ENCODE results near the gene SFXN5.
"Not testable (repeated sequence)": the region's sequence is repeated elsewhere in the genome, so short reads cannot be mapped to it uniquely, and the experiment has no call there.

SFXN5 gene

DNA sequence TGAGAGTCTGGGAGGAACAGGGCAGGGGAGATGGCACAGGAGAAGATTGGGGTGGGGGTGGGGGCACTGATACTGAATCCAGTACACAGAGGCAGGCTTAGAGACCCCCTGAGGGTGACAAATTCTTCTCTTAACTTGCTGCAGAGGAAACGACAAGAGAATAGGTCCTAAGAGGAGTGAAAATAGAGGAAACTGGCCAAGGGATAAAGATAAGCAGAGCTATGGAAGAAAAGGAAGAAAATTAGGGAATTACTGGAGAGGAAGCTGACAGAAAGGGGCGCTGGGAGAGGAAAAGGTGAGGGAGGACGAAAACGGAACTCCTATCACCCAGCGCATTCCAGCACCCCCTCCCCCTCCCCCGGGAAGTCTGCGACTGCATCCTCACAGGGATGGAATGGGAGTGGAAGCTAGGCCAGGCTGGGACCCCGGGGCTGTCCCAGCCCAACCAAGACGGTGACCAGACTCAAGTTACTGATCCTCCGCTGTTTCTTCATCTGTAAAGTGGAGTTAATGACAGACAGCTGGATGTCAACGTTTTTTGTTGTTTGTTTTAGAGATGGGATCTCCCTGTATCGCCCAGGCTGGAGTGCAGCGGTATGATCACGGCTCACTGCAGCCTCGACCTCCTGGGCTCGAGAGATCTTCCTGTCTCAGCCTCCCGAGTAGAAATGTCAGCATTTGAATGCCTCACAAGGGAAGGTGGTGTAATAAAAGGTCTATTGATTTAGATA, 156.8 kb downstream of the SFXN5 start:
- DNase-seq (ENCODE audit: low read depth in 1 of 2, low spot score in 1 of 2) = no peak

DNA sequence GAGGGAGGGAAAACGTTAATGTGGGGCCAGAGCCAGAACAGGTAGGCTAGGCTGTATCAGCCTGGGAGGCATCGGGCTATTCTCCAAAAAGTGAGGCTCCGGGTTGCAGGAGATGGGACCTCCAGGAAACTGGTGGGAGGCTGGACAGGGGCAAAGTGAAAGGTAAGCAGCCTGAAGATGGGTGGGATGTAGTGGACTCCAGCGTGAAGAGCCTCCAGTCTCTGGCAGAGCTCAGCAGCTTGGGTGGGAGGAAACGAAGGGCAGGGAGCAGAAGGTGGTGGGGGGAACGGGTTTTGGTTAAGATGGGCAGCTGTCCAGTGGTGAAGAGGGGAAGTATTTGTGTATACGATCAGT, 157.3 kb downstream of the SFXN5 start:
- DNase-seq (ENCODE audit: low read depth in 1 of 2, low spot score in 1 of 2) = no peak

DNA sequence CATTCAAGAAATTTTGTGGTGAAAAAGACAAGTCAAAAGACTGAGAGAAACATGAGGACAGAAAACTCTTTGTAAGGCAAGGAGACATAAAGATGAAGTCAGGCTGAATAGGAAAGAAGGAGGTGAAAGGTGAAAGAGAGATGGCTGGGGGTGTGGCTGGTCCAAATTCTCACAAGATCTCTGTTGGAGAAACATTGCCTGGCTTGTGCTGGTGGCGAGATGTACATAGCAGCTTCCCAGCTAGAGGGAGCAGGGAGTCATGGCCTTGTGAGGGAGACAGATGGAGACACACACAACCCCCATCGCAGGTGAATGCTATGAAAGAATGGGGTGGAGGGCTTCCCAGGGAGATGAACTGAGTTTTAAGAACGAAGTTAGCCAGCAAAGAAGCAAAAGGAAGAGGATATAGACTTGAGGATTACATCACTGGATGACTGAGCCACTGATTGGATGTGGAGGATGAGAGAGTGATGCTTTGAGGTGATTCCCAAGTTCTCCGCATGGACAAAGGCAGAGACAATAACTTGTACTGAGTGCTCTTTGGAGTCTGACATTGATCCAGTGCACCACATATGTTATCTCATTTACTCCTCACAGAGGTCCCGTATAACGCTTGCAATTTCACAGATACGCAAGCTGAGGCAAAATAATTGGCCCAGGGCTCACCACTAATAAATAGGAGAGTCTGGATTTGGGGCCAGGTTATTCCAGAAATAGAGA, 157.9 kb downstream of the SFXN5 start:
- DNase-seq (ENCODE audit: low read depth in 1 of 2, low spot score in 1 of 2) = no peak

DNA sequence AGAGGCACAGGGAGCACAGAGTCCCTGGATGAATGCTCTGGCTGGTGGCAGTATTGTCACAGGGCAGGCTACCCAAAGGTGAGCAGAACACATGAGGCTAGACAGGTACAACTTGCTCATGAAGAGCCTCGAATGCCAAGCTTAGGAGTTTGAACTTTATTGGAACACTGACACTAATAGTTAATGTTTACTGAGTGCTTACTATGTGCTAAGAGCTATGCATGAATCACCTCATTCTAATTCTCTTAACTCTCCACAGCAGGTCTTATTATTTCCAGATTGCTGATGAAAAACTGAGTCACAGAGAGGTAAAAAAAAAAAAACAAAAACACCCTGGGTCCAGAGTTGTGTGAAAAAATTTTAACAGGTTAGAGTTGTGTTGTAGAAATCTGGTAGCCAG, 160.3 kb downstream of the SFXN5 start:
- DNase-seq (ENCODE audit: low read depth in 1 of 2, low spot score in 1 of 2) = no peak

DNA sequence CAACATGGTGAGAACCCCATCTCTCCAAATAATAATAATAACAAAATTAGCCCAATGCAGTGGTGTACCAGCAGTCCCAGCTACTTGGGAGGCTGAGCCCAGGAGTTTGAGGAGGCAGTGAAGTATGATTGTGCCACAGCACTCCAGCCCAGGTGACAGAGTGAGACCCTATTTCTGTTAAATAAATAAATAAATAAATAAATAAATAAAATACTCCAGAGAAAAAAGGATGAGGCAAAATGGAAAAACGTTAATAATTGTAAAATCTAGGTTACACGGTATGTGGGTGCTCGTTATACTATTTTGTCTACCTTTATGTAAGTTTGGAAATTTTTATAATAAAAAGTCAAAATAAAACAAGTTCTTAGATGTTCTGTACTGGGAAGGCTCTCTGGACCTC, 162.8 kb downstream of the SFXN5 start:
- no peak for DNase-seq (ENCODE audit: low read depth in 1 of 2, low spot score in 1 of 2)

DNA sequence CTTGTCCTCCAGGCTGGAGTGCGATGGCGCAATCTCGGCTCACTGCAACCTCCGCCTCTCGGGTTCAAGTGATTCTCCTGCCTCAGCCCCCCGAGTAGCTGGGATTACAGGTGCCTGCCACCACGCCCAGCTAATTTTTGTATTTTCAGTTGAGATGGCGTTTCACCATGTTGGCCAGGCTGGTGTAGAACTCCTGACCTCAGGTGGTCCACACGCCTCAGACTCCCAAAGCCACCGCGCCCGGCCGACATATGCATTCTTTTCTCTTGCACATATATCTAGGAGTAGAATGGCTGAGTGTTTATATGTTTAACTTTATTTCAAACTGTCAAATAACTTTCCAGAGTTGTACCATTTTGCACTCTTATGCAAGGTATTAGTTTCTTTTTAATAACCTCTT, 164.1 kb downstream of the SFXN5 start:
- DNase-seq (ENCODE audit: low read depth in 1 of 2, low spot score in 1 of 2) = not testable (repeated sequence)

DNA sequence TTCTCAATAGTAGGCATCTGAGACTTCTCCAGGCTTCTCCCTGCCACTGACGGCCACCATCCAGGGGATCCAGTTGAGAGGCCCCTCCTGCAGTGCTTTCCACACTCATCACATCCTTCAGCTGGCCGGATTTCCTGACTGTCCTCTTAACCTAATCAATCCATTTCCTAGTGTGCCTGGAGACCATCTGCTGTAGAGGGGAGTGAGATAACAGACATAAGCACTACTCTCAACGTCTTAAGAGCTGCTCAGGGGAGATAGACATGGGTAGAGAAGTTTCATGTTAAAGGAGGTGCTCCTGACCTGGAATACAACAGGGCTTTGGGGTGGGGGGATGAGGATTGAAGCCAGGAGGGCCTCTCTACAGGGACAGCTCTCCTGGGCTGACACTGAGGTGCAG, 170.1 kb downstream of the SFXN5 start:
- no peak for DNase-seq (ENCODE audit: low read depth in 1 of 2, low spot score in 1 of 2)

DNA sequence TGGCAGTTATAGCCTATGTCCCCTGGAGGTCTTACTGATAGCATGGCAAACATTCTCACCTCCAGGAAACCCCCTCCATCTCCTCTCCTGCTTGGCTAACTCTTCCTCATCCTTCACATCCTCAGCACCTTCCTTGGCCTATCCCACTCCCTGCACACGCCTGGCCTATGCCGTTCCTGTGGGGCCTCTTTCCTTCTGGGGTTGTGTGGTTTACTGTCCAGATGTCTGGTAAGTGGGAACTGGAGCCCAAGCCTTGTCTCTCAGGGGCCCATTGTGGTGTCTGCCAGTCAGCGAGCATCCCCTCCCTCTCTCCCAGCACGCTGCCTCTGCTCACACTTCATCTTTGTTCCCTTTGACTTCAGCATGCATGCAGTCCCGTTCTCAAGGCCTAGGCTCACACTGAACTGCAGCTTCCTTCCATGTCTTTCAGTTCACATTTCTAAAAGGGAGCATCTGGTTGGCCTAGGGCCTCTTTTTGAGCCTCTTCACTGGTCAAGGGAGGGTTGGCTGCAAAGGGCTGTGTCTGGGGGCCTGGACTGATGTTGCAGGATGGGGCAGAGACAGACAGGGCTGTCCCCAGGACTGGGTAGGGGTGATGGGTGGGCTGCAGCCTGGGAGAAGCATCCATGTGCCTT, 171.2 kb downstream of the SFXN5 start:
- DNase-seq (ENCODE audit: low read depth in 1 of 2, low spot score in 1 of 2) = no peak

DNA sequence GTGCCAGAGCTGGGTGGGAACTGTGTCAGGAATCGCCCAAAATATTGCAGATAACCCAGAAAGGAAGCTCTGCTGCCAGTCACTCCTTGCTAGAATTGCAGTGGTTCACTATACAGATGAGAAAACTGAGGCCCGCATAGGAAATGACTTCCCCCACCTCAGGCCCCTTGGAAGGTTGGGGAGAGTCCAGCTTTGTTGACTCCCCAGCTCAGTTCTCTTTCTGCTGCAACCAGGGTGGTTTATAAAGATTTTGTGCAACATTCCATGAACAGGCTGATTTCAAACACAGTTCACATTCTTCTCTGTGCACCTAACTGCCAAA, 173.0 kb downstream of the SFXN5 start:
- no peak for DNase-seq (ENCODE audit: low read depth in 1 of 2, low spot score in 1 of 2)

DNA sequence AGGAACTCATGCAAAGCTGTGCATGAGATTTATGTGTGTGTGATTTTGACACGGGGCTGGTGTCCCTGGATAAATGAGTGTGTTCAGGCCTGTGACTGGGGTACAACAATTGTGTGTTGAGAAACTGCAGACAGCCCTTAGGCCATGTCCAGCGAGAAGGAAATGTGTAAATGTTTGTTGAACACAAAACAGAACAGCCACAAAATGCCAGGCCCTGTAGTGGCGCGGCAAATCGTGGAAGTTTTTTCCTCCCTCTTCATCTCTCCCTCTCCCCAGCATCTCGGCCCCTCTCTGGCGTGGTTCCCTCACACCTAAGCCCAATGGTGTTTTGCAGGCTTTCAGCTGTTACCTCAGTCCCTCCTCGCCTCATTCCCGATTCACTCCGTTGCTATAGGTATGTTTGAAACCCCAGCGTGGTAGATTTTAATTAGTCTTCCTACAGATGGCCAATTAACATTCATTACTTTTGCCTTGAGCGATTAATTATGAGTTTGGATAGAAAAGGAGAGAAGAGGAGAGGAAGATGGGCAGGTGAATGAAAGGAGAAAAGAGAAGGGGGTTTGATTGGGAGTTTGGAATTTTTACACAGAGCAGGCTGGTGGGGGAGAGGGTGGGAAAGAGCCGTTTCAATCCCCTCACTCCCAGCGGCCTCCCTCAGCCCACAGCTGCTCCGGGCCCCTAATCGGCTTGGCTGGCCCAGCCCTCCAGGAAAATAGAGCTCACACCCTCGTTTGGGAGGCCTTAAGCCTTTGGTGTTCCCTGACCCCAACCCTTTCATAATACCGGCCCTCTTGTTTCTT, 173.5 kb downstream of the SFXN5 start:
- no peak for DNase-seq (ENCODE audit: low read depth in 1 of 2, low spot score in 1 of 2)

DNA sequence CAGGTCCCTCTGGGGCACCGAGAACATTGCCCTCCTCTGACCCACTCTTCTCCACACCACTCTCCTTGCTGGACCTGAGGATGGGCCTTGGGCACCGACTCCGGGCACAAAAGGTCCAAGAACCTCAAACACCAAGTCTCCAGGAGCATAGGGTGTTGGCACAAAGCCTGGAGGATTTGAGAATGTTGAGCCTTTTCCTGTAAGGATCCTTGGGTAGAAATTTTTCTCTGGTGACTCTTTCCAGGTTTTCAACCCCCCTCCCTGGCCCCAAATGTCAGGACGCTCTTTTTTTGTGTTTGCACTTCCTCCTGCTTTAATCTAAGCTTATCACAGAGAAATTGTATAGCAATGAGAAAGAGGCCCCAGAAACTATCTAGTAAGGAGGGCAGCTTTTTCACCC, 175.1 kb downstream of the SFXN5 start:
- no peak for DNase-seq (ENCODE audit: low read depth in 1 of 2, low spot score in 1 of 2)

DNA sequence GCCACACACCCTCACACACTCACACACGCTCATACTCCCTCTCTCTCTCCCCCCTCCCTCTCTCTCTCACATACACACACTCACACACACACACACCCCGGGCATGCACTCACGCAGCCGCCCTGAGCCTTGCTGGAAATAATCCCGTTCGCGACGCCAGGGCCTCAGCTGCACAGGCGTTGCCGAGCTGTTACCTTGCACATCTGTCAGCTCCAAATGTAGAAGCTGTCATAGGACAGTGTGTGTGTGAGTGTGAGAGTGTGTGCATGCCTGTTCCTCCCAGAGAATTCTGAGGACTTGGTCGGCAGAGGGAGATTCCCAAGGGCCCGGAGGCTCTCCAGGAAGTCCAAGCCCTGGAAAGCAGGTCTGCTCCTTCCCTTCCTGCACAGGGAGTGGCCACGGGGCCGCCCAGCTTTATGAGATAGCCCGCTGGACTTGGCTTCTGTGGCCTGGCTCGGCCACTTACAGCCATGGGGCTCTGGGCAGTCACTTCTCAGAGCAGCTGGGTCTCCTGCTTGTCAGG, 175.7 kb downstream of the SFXN5 start:
- DNase-seq (ENCODE audit: low read depth in 1 of 2, low spot score in 1 of 2) = no peak

DNA sequence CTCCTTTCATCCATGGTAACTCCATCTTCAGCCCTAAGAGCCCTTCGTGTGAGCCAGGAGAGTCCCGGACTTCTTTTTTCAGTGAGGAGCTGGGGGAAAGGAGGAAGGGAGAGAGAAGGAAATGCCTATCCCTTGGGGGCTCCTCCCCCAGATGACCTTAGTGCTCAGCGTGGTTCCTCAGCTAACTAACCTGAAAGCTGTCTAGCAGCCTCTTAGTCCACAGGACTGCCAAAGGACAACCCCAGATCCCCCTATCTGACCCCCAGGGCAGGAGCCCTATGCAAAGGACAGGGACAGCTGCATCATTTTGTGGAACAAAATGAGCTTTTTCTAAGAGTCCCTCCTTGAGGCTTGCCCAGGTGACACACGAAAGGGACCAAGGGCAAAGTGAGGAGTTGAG, 176.4 kb downstream of the SFXN5 start:
- no peak for DNase-seq (ENCODE audit: low read depth in 1 of 2, low spot score in 1 of 2)

DNA sequence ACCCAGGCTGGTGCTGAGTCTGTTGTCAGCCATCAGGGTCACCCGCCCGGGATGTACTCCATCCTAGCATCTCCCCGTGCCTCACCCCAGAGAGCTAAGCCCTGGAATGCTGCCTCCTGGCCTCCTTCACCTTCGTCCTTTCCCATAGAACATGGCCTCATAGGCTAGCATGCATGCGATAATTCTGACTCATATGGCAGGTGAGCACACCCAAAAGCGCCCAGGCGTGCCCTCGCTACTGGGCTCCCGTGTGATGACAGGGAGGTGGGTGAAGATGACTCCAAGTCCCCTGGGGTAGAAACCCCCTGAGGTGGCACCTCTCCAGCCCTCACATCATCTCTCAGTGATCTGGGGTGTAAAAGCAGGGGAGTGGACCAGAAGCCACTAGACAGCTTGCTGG, 177.0 kb downstream of the SFXN5 start:
- DNase-seq (ENCODE audit: low read depth in 1 of 2, low spot score in 1 of 2) = no peak

DNA sequence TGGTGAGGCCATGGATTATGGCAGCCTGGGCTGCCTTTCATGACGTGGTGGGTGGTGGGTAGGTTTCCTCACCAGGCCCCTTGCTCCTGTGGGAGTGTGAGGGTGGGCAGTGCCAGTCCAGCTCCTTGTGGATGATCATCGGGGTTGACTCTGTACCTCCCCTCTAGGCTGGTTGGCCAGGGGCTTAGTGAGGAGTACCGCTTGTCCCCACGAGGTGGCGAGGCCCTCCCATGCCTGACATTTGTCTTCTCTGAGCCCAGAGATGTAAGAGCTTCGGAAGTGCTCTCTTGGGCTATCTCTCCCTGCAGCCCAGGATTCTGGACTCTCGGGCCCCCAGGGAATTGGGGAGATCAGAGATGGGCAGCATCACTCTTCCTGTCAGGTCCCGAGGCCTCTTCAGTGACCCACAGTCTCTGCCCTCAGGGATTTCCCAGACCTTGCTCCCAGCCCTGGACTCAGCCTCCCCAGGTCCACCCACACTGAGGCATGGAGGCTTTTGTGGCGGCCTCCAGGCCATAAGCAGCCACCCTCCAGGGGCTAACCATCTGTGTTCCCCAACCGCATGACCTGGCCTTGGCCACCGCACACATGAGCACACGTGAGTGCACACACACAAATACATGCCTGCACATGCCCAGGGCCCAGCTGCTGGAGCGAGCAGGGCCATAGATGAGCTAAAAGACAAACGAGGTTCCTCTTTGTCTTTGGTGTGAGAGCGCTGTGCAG, 177.8 kb downstream of the SFXN5 start:
- no peak for DNase-seq (ENCODE audit: low read depth in 1 of 2, low spot score in 1 of 2)

DNA sequence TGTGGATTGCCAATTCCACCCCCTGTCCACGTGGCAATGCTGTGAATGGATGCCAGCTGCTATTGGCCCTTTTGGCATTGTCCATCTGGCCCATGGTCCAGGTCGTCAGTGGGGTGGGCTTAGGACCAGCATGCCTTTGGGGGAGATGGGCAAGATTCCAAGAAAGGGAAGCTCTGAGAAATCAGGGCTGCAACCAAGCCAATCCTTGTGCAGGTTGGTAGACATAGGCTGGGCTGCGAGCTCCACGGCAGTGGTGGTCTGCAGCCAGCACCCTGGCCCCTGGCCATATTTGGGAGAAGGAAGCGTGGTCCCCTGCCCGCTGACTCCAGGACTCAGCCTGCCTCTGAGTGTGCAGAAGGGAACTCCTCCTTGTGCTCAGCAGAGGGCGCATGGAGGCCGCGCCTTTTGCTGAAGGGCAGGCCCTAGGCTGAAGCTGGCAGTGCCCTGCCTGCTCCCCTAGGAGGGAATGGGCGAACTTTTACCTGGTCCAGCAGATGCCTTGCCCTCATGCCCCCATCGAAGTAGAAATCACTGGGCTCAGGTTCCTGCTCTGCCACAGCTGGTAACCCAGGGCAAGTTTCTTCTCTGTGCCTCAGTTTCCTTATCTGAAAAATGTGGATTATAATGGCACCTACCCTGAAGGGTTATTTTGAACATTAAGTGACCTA, 178.9 kb downstream of the SFXN5 start:
- DNase-seq (ENCODE audit: low read depth in 1 of 2, low spot score in 1 of 2) = peak in 1 of 2 donors; percentile 47

All from activated CD4-positive, alpha-beta T cell treated with anti-CD3 and anti-CD28 coated beads, Interleukin-2, amount 50 U/mL, for 24 hours (primary cell).